ENCODE data around the gene GATA2.

The GATA2 gene

GRCh38 chr3:128430301-128430700 is 62.7 kb downstream of the GATA2 start:
- no peak for DNase-seq

GRCh38 chr3:128429751-128430150 is 63.2 kb downstream of the GATA2 start:
- no peak for DNase-seq
